Thyroid gland (tissue), 4 donors: ENCODE data around the gene DVL3. TPM values are rescaled to one million over a fixed set of nuclear protein-coding genes. Genes with fewer than 3 reads are reported as not detected.

ENCODE experiments used
- DNase-seq, 2 donors: peaks; one replicate each; pipeline ENCODE4 v3.0.0-alpha.2; 2019
- H3K27ac ChIP-seq, 3 donors: fragments of 200-600 bp; sonication (generic); 1 replicate in 2 of 3; 2 replicates in 1 of 3; pipeline ENCODE4 v1.5.1; 2016 to 2019; ENCODE audit warnings: mild to moderate bottlenecking in 1 of 3, moderate library complexity in 1 of 3
- H3K27me3 ChIP-seq: fragments of 200-600 bp; sonication (generic); one replicate; pipeline ENCODE4 v1.5.1; 2019
- H3K36me3 ChIP-seq, 2 donors: fragments of 200-600 bp; sonication (generic); one replicate each; pipeline ENCODE4 v1.5.1; 2016 to 2019
- H3K4me1 ChIP-seq, 2 donors: fragments of 200-600 bp; sonication (generic); one replicate each; pipeline ENCODE4 v1.5.1; 2017 to 2019
- H3K4me3 ChIP-seq, 3 donors: fragments of 200-600 bp; sonication (generic); replicated peaks in 1 of 3; 1 replicate in 2 of 3; 2 replicates in 1 of 3; pipeline ENCODE4 v1.5.1; 2016; ENCODE audit warnings: mild to moderate bottlenecking in 1 of 3
- H3K9me3 ChIP-seq: fragments of 200-600 bp; sonication (generic); one replicate; pipeline ENCODE4 v1.5.1; 2017
- CTCF ChIP-seq, 6 experiments: fragments of 200-600 bp in 3 of 6; fragments of 450-650 bp in 3 of 6; sonication (generic) in 3 of 6; IDR thresholded peaks; one replicate each; pipeline ENCODE4 v1.5.1; 2016 to 2019; ENCODE audit warnings: antibody characterized with exemption in 6 of 6, mild to moderate bottlenecking in 2 of 6, inconsistent platforms in 1 of 6, moderate library complexity in 1 of 6
- POLR2A ChIP-seq, 2 donors: fragments of 450-650 bp; IDR thresholded peaks; one replicate each; pipeline ENCODE4 v1.6.1; 2017; ENCODE audit warnings: antibody characterized with exemption in 2 of 2, mild to moderate bottlenecking in 2 of 2, moderate library complexity in 1 of 2
- WGBS, 2 donors: methylation state at CpG; one replicate each; pipeline ENCODE4 v1.1.5; 2017; 5-methylcytosine and 5-hydroxymethylcytosine counted together
- intact Hi-C: fragments of 100-400 bp; cut with DNase I; formaldehyde crosslinking; loops from one replicate; pipeline ENCODE4 v1.15.1; 2023
- total RNA-seq, 4 donors: library from RNA; depleted of rRNA; stranded (reverse); fragments of >200 nt; gene quantifications; one replicate each; pipeline ENCODE4 v1.2.3, GENCODE V29; 2016

The DVL3 gene
- total RNA-seq, 4 donors from 2014 or later: 48.2 to 137 (median 65.3) TPM

DNA sequence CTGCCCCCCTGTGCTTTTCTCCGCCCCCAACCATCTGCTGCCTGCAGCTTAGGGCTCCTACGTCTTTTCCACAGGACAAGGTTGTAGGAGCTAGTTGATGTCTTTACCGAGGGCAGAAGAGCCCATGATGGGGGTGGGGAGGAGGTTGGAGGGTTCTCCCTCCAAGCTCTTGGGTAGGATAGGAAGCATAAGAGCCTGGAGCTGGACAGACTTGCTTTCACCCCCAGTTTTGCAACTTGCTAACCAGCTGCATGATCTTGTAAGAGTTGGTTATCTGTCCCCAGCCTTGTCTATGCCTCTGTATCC, 31.7 kb downstream of the DVL3 start:
- Histone ChIP-seq H3K27me3 (no peaks in the 10 kb centered on the region), H3K4me1 (peaks cover 17 to 19% of the 10 kb centered on the region in 2 donors), H3K4me3 (peak overlapping the region; percentile 46 to 91 (median 56)), H3K27ac (peak overlapping the region in 1 of 3 donors; percentile 65), H3K9me3 (no peaks in the 10 kb centered on the region), H3K36me3 (peaks cover 45 to 48% of the 10 kb centered on the region in 2 donors)
- intact Hi-C loops: loop anchor here (5.0 kb wide), 1 partner anchor 55 kb away; no protein-coding TSS in a partner anchor
- TF ChIP-seq CTCF (IDR thresholded peaks at IDR 0.05): no peak
- no peak for TF ChIP-seq POLR2A (IDR thresholded peaks at IDR 0.05)
- DNase-seq: no peak
- 18 to 24% methylated on average over 3 of the region's 3 CpGs for WGBS, 2 donors

DNA sequence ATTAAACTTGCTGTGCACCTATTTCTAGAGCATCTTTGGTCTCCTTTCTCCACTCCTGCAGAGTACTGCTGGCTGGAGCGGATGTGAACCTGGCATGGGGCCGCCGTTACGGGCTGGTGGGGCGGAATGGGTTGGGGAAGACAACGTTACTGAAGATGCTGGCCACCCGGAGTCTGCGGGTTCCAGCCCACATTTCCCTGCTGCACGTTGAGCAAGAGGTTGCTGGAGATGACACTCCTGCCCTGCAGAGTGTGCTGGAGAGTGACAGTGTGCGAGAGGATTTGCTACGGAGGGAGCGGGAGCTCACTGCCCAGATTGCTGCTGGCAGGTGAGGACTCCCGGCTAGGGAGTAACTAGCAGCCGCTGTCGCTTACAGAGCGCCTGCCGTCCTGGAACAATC, 32.9 kb downstream of the DVL3 start:
- Histone ChIP-seq H3K27ac (no peak overlapping the region), H3K4me3 (no peak overlapping the region), H3K9me3 (no peaks in the 10 kb centered on the region), H3K27me3 (no peaks in the 10 kb centered on the region), H3K36me3 (peaks cover 45 to 49% of the 10 kb centered on the region in 2 donors), H3K4me1 (peaks cover 17 to 19% of the 10 kb centered on the region in 2 donors)
- WGBS, 2 donors: 91 to 93% methylated on average over 17 of the region's 17 CpGs
- no peak for DNase-seq
- intact Hi-C loops: loop anchor here (5.0 kb wide), 1 partner anchor 54 kb away; no protein-coding TSS in a partner anchor
- no peak for TF ChIP-seq POLR2A (IDR thresholded peaks at IDR 0.05)
- no peak for TF ChIP-seq CTCF (IDR thresholded peaks at IDR 0.05)

DNA sequence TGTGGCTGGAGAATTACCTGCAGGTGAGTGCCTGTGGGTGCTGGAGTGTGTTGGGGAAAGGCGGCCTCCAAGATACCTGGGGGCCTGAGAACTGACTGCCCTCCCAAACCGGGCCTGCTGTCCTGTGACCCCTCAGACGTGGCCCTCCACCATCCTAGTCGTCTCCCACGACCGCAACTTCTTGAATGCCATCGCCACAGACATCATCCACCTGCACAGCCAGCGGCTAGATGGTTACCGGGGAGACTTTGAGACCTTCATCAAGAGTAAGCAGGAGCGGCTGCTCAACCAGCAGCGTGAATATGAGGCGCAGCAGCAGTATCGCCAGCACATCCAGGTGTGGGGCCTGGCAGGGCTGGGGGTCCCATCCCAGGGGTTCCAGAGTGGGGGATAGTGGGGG, 34.2 kb downstream of the DVL3 start:
- Histone ChIP-seq H3K27me3 (no peaks in the 10 kb centered on the region), H3K4me3 (no peak overlapping the region), H3K4me1 (peaks cover 17 to 19% of the 10 kb centered on the region in 2 donors), H3K9me3 (no peaks in the 10 kb centered on the region), H3K27ac (no peak overlapping the region), H3K36me3 (peaks cover 51% of the 10 kb centered on the region in 2 donors)
- intact Hi-C loops: loop anchor here (5.0 kb wide), 1 partner anchor 53 kb away; no protein-coding TSS in a partner anchor
- 94 to 96% methylated on average over 13 of the region's 13 CpGs for WGBS, 2 donors
- TF ChIP-seq CTCF (IDR thresholded peaks at IDR 0.05) (no peak), POLR2A (IDR thresholded peaks at IDR 0.05) (no peak)
- DNase-seq: no peak

- TF ChIP-seq POLR2A (IDR thresholded peaks at IDR 0.05): no peak
- no peak for TF ChIP-seq CTCF (IDR thresholded peaks at IDR 0.05)
- WGBS, 2 donors: 89 to 97% methylated on average over 7 to 8 of the region's 10 CpGs
Observed at GRCh38 chr3:184192889-184193288, 37.7 kb downstream of the DVL3 start.

GRCh38 chr3:184193991-184194539, 38.9 kb downstream of the DVL3 start:
- Histone ChIP-seq H3K36me3 (peaks cover 50% of the 10 kb centered on the region in 2 donors), H3K4me3 (no peak overlapping the region), H3K4me1 (no peaks in the 10 kb centered on the region), H3K27me3 (no peaks in the 10 kb centered on the region), H3K27ac (no peak overlapping the region), H3K9me3 (no peaks in the 10 kb centered on the region)
- no peak for DNase-seq
- intact Hi-C loops: no loop called here
- 90 to 94% methylated on average over 8 to 9 of the region's 9 CpGs for WGBS, 2 donors
- TF ChIP-seq POLR2A (IDR thresholded peaks at IDR 0.05) (no peak), CTCF (IDR thresholded peaks at IDR 0.05) (no peak)

More at GRCh38 chr3:184192889-184193288, 37.7 kb downstream of the DVL3 start:
- no peak for DNase-seq
- Histone ChIP-seq H3K27me3 (no peaks in the 10 kb centered on the region), H3K4me3 (no peak overlapping the region), H3K4me1 (no peaks in the 10 kb centered on the region), H3K9me3 (no peaks in the 10 kb centered on the region), H3K27ac (no peak overlapping the region), H3K36me3 (peaks cover 54 to 56% of the 10 kb centered on the region in 2 donors)
- intact Hi-C loops: no loop called here
